ENCODE results near the gene DCAF12L1. TPM values are rescaled to one million over a fixed set of nuclear protein-coding genes. Genes with fewer than 3 reads are reported as not detected.

DCAF12L1 gene
- total RNA-seq (not detected), total RNA-seq (0 to 0.15 reads per million in 2 donors)

- H3K9me3 ChIP-seq (ENCODE audit: control insufficient read depth, low read length, poor library complexity, severe bottlenecking) = no peaks in the 10 kb centered on the region
- H3K27ac Mint-ChIP-seq = no peak within 1 kb of the TSS
- H3K36me3 Mint-ChIP-seq (ENCODE audit: low read depth) = no peaks in the 10 kb centered on the region
- H3K27me3 Mint-ChIP-seq = no peaks in the 10 kb centered on the region
- H3K4me3 Mint-ChIP-seq = no peak within 1 kb of the TSS
- DNase-seq (no peak), ATAC-seq (no peak)
- H3K4me1 Mint-ChIP-seq = no peaks in the 10 kb centered on the region
Measured at GRCh38 chrX:126552313-126553022, at the start of gene DCAF12L1. DCAF12L1 (minus strand) TSS chrX:126552814; CDS start chrX:126552608, 206 bp downstream.

DNA sequence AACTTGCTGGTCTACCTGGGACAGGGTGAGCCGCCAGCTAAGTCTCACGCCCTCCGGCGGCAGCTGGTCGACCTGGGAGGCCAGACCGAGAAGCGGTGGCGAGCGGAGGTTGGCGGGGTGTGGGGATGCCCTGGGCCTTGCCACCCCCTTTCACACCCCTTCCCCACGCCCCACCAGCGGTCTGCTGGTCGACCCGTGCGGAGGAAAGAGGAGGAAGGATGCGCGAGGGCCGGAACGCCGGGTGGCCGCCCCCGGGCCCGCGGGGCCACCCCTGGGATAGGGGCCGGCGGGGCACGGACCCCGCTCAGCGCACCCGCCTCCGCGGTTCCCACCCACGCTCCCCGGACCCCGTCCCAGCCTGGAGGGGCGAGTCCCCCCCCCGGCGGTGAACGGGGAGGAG lies 28.3 kb upstream of the DCAF12L1 start:
- Mint-ChIP-seq H3K27me3 (no peaks in the 10 kb centered on the region), H3K4me1 (no peaks in the 10 kb centered on the region), H3K36me3 (ENCODE audit: low read depth) (no peaks in the 10 kb centered on the region), H3K27ac (no peak overlapping the region), H3K4me3 (no peak overlapping the region)
- DNase-seq = no peak
- ATAC-seq = no peak
- no peaks in the 10 kb centered on the region for H3K9me3 ChIP-seq (ENCODE audit: control insufficient read depth, low read length, poor library complexity, severe bottlenecking)

GRCh38 chrX:126575911-126576310 lies 23.3 kb upstream of the DCAF12L1 start:
- ATAC-seq = no peak
- H3K4me3 Mint-ChIP-seq = no peak overlapping the region
- H3K36me3 Mint-ChIP-seq (ENCODE audit: low read depth) = no peaks in the 10 kb centered on the region
- DNase-seq = no peak
- no peak overlapping the region for H3K27ac Mint-ChIP-seq
- H3K27me3 Mint-ChIP-seq = no peaks in the 10 kb centered on the region
- no peaks in the 10 kb centered on the region for H3K4me1 Mint-ChIP-seq
- H3K9me3 ChIP-seq (ENCODE audit: control insufficient read depth, low read length, poor library complexity, severe bottlenecking) = no peaks in the 10 kb centered on the region

DNA sequence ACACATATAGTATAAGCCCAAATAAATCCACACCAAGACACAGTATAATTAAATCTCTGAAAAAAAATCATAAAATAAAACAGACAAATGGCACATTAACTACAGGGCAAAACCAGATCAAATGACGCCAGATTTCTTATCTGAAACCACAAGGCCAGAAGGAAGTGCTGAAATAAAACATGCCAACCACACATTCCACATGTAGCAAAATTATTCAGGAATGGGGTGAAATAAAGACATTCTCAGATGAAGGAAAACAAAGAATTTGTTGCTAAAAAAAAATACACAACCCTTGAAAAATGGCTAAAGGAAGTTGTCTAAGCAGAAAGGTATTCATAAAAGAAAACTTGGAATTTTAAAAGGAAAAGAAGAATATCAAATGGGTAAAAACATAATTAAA lies 4.5 kb upstream of the DCAF12L1 start:
- no peaks in the 10 kb centered on the region for H3K4me1 Mint-ChIP-seq
- no peak overlapping the region for H3K27ac Mint-ChIP-seq
- H3K9me3 ChIP-seq (ENCODE audit: control insufficient read depth, low read length, poor library complexity, severe bottlenecking) = no peaks in the 10 kb centered on the region
- no peak overlapping the region for H3K4me3 Mint-ChIP-seq
- ATAC-seq = no peak
- H3K36me3 Mint-ChIP-seq (ENCODE audit: low read depth) = no peaks in the 10 kb centered on the region
- no peak for DNase-seq
- H3K27me3 Mint-ChIP-seq = no peaks in the 10 kb centered on the region

GRCh38 chrX:126551725-126552312 lies 795 bp downstream of the DCAF12L1 start:
- DNase-seq (no peak), ATAC-seq (no peak)
- Mint-ChIP-seq H3K36me3 (ENCODE audit: low read depth) (no peaks in the 10 kb centered on the region), H3K27ac (no peak overlapping the region), H3K27me3 (no peaks in the 10 kb centered on the region), H3K4me3 (no peak overlapping the region), H3K4me1 (no peaks in the 10 kb centered on the region)
- no peaks in the 10 kb centered on the region for H3K9me3 ChIP-seq (ENCODE audit: control insufficient read depth, low read length, poor library complexity, severe bottlenecking)

- no peaks in the 10 kb centered on the region for H3K36me3 Mint-ChIP-seq (ENCODE audit: low read depth)
- no peaks in the 10 kb centered on the region for H3K27me3 Mint-ChIP-seq
Measured at GRCh38 chrX:126551306-126551705, 1.3 kb downstream of the DCAF12L1 start.

DNA sequence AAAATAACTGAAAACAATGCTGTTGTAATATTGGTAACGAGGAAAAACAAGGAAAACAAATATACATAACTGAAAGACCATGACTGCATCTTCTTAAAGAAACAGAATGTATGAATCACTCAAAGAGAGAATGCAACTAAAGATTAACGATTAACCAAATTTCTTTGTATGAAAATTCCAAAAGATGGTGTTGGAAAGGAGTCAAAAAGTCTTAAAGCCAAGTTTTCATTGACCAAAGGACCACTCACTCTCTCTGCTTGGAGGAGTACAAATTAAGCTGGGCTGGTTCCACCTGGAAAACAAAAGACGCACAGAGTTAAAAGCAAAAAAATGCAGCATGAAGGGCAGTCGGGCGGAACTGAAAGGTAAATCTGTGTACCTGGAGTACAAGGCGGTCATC lies 1.8 kb downstream of the DCAF12L1 start:
- Mint-ChIP-seq H3K36me3 (ENCODE audit: low read depth) (no peaks in the 10 kb centered on the region), H3K4me3 (no peak overlapping the region), H3K4me1 (no peaks in the 10 kb centered on the region), H3K27me3 (no peaks in the 10 kb centered on the region), H3K27ac (no peak overlapping the region)
- H3K9me3 ChIP-seq (ENCODE audit: control insufficient read depth, low read length, poor library complexity, severe bottlenecking) = no peaks in the 10 kb centered on the region
- DNase-seq (no peak), ATAC-seq (no peak)

More at GRCh38 chrX:126551306-126551705, 1.3 kb downstream of the DCAF12L1 start:
- no peaks in the 10 kb centered on the region for H3K4me1 Mint-ChIP-seq
- H3K9me3 ChIP-seq (ENCODE audit: control insufficient read depth, low read length, poor library complexity, severe bottlenecking) = no peaks in the 10 kb centered on the region
- H3K27ac Mint-ChIP-seq = no peak overlapping the region
- no peak for DNase-seq
- no peak overlapping the region for H3K4me3 Mint-ChIP-seq
- no peak for ATAC-seq

DNA sequence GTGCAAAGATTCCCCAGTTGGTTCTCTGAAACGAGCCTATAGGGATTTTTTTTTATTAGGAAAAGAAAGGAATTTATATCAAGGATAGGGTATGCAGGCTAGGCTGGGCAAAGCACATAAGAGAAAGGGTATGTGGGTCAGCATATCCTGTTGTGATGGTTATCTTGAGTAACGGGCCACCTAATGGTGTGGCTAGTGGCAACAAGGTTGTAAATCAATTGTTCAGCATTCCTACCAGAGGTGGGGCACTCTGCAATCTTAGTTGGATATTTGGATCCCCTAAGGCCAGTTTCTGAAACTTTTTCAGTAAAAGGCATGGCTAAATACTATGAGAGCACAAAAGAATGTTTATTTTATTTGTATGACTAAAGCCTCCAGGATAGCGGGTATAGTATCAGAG lies 42.7 kb downstream of the DCAF12L1 start:
- DNase-seq (no peak), ATAC-seq (no peak)
- Mint-ChIP-seq H3K27ac (no peak overlapping the region), H3K27me3 (no peaks in the 10 kb centered on the region), H3K4me1 (no peaks in the 10 kb centered on the region), H3K36me3 (ENCODE audit: low read depth) (no peaks in the 10 kb centered on the region), H3K4me3 (no peak overlapping the region)
- peaks cover 3% of the 10 kb centered on the region for H3K9me3 ChIP-seq (ENCODE audit: control insufficient read depth, low read length, poor library complexity, severe bottlenecking)
